Ishikawa (cell line): Measurements from ENCODE around the gene EPB41L4B.

Experiments
- CEBPB ChIP-seq: IDR thresholded peaks from 2 replicates; pipeline ENCODE4 v1.6.1; 2012
- CREB1 ChIP-seq: IDR thresholded peaks from 2 replicates; pipeline ENCODE4 v1.6.1; 2012; ENCODE audit warnings: low read depth
- EGR1 ChIP-seq: IDR thresholded peaks from 2 replicates; pipeline ENCODE4 v1.6.1; 2012
- EP300 ChIP-seq: IDR thresholded peaks from 2 replicates; pipeline ENCODE4 v1.6.1; 2012; ENCODE audit warnings: borderline replicate concordance
- FOXM1 ChIP-seq: IDR thresholded peaks from 2 replicates; pipeline ENCODE4 v1.6.1; 2012; ENCODE audit warnings: low read depth, borderline replicate concordance
- MAX ChIP-seq: IDR thresholded peaks from 2 replicates; pipeline ENCODE4 v1.6.1; 2012
- NFIC ChIP-seq: IDR thresholded peaks from 2 replicates; pipeline ENCODE4 v1.6.1; 2012
- RAD21 ChIP-seq: IDR thresholded peaks from 2 replicates; pipeline ENCODE4 v1.6.1; 2012; ENCODE audit warnings: low read depth
- REST ChIP-seq: IDR thresholded peaks from 2 replicates; pipeline ENCODE4 v1.6.1; 2012; ENCODE audit warnings: low read depth, mild to moderate bottlenecking
- TAF1 ChIP-seq: IDR thresholded peaks from 2 replicates; pipeline ENCODE4 v1.6.1; 2012; ENCODE audit warnings: low read depth, mild to moderate bottlenecking
- TCF12 ChIP-seq: IDR thresholded peaks from 2 replicates; pipeline ENCODE4 v1.6.1; 2012; ENCODE audit warnings: low read depth
- TEAD4 ChIP-seq: IDR thresholded peaks from 2 replicates; pipeline ENCODE4 v1.6.1; 2012
- USF1 ChIP-seq: IDR thresholded peaks from 2 replicates; pipeline ENCODE4 v1.6.1; 2012
- YY1 ChIP-seq: IDR thresholded peaks from 2 replicates; pipeline ENCODE4 v1.6.1; 2012; ENCODE audit warnings: low read depth
- ZBTB7A ChIP-seq: IDR thresholded peaks from 2 replicates; pipeline ENCODE4 v1.6.1; 2012; ENCODE audit warnings: low read depth

EPB41L4B gene

GRCh38 chr9:109252291-109252690 is 68.6 kb downstream of the EPB41L4B start:
- TF ChIP-seq NFIC (no peak), REST (no peak), FOXM1 (no peak), USF1 (no peak), EP300 (no peak), TAF1 (no peak), CREB1 (no peak), ZBTB7A (no peak)

- no peak for TF ChIP-seq YY1
- no peak for TF ChIP-seq EP300
- TF ChIP-seq EGR1, result no peak
- no peak for TF ChIP-seq MAX
- TF ChIP-seq RAD21, result no peak
- TF ChIP-seq REST, result no peak
- TF ChIP-seq USF1, result no peak
- no peak for TF ChIP-seq TCF12
- no peak for TF ChIP-seq FOXM1
- TF ChIP-seq CREB1, result no peak
- no peak for TF ChIP-seq TAF1
Measured at GRCh38 chr9:109251776-109252106, 69.1 kb downstream of the EPB41L4B start.

GRCh38 chr9:109251080-109251775 is 69.6 kb downstream of the EPB41L4B start:
- TF ChIP-seq TEAD4 (no peak), NFIC (no peak), CEBPB (no peak), REST (no peak), EGR1 (no peak), TCF12 (no peak), FOXM1 (no peak)

GRCh38 chr9:109250771-109251079 is 70.1 kb downstream of the EPB41L4B start:
- TF ChIP-seq FOXM1, result no peak

- TF ChIP-seq TCF12, result no peak
- no peak for TF ChIP-seq TEAD4
- TF ChIP-seq EGR1, result no peak
- no peak for TF ChIP-seq FOXM1
- TF ChIP-seq USF1, result no peak
- no peak for TF ChIP-seq CREB1
- no peak for TF ChIP-seq EP300
- no peak for TF ChIP-seq ZBTB7A
- no peak for TF ChIP-seq REST
- no peak for TF ChIP-seq NFIC
- no peak for TF ChIP-seq CEBPB
- no peak for TF ChIP-seq TAF1
- no peak for TF ChIP-seq MAX
- TF ChIP-seq RAD21, result no peak
- TF ChIP-seq YY1, result no peak
Measured at GRCh38 chr9:109250311-109250741, 70.5 kb downstream of the EPB41L4B start.
